8988T (cell line): ENCODE results near the gene YIF1A.
"Not testable (repeated sequence)": the region's sequence is repeated elsewhere in the genome, so short reads cannot be mapped to it uniquely, and the experiment has no call there.

Experiments
- DNase-seq: peaks from one replicate; pipeline ENCODE4 v3.0.0; 2011

YIF1A gene

DNA sequence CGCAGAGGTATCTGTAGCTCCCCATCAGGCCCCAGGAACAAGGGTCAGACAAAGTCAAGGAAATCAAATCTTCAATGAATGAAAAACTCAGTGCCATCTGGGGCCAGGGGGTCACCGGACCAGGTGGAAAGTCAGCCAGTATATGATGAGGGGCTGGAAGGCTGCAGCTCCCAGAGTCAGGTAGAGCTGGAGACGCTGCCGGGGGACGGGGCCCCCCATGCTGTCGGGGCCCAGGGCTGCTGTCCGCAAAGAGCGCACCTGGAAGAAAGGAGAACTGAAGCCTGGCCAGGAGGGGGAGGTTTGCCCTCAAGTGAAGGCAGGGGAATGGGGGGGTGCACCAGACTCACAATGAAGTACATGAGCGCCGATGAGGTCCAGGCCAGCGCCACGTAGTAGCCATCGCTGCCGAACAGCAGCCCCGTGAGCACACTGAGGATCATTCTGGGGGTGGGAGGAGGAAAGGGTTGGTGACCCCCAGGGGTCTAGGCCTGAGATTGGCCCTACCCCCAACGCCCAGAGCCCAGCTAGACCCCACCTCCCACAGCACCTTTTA, 4.3 kb downstream of the YIF1A start:
- DNase-seq, result no peak

DNA sequence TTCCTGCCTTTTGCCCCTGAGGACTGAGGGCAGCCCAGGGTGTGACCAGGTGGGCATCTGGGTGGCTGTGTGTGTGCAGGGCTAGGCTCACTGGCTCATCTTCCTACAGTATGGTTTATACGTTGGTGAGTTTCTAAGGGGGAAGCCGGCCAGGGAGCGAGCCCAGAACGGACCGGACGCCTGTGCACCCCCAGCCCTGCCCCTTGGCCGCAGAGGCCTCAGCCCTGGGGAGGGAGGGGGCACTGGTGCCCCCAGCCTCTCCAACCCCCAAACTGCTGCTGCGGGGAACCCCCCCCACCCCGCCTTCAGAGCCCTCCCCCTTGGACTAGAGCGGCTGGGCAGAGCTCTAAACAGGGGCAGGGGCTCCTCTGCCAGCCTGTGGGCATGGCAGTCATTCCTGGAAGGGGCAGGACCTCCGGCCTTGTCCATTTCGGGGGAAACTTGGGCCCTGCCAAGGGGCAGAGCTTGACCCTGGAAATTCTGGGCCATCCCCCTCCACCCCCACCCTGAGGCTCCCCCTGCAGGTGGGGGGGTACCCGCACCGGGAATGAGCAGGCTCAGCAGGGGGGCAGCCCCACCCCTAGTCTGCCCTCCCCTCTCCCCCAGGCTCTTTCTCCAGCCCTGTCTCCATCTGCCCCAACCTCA, 5.4 kb downstream of the YIF1A start:
- DNase-seq, result no peak

DNA sequence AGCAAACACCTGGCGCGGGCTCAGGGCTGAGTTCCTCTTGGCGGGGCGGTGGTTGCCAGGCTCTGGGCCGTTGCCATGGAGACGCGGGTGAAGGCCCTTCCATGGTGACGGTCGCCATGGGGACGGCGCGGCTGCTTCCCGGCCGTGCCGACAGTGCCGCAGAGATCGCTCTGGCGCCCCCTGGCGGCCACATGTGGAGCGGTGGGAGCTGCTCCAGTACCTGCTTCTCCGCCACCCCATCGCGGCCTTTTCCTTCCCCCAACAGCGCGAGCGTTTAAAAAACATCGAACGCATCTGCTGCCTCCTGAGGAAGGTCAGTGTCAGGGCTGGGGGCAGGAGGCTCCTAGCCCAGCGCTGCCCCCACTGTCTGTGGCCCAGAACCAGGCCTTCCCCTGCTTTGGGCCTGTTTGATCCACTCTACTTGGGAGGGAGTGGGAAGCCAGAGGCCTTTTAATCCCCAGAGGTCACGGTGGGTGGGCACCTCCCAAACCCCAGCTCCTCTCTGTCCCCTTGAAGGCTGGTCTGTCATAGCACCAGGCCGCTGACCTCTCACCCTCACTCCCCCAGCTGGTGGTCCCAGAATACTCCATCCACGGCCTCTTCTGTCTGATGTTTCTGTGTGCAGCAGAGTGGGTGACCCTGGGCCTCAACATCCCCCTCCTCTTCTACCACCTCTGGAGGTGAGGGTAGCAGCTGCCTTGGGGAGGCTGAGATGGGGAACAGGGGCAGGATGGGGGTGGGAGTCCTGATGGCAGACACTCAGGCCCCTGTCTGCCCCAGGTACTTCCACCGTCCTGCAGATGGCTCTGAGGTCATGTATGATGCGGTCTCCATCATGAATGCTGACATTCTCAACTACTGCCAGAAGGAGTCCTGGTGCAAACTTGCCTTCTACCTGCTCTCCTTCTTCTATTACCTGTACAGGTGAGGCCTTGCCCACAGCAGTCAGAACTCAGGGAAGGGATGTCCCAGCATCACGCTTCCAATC, 6.2 kb downstream of the YIF1A start:
- peak; percentile 99 for DNase-seq

DNA sequence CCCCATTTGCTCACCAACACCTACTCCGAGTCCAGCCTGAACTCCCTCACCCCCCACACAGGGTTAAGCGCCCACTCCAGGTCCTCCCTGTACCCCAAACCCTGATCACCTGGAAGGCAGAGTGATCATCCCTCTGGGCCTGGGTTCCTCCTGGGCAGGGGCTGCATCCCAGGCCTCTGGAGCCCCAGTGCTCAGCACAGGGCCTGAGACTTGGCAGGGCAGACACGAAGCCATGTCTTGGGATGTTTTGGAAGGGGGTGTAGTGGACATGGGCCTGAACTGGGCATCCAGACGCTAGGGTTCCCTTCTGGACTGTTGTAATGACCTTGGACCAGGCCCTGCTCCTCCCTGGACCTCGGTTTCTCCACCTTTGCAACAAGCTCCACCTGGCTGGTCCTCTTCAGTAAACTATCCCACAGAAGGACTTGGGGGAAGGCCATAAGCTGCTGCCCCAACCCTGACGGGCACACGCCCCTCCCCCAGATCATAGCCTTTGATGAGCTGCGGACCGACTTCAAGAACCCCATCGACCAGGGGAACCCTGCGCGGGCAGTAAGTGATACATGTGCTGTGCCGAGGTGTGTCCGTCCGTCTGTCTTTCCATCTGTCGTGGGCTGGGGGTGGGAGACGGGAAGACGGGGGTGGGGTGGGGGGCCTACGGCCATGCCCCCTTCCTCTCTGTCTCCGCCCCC, 7.0 kb downstream of the YIF1A start:
- DNase-seq, result no peak

DNA sequence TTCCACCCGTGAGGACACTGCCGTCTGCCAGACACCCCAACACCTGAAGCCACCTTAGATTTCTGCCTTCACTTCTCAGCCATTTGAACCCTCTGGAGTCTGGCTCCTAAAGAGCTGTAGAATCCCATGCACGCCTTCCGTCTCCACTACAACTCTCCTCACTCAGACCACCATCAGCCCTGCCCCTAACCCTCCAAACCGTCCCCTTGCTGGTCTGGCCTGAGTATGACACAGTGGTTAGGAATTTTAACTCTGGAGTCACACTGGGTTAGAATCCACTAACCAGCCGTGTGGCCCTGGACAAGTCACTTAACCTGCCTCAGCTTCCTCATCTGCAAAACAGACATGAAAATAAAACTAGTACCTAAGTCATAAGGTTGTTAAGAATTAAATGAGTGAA, 7.9 kb downstream of the YIF1A start:
- DNase-seq, result no peak

DNA sequence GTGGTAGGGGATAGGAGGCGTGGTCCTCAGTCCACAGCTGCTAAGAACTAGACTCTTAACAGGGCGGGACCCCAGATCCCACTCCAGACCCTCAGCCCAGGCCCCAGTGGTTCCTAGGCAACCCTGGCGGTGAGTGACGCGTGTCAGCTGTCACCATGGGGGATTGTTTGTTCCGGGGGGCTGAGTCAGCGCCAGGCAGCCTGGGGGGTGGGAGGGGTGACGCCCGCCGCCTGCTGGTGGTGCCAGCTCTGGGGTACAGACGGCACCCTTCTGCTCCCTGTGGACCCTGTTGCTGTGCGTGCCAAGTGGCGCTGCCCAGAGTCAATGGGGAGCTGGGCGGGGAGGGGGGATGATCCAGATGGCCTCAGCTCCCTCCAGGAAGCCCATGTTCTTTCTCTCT, 8.5 kb downstream of the YIF1A start:
- DNase-seq, result no peak

DNA sequence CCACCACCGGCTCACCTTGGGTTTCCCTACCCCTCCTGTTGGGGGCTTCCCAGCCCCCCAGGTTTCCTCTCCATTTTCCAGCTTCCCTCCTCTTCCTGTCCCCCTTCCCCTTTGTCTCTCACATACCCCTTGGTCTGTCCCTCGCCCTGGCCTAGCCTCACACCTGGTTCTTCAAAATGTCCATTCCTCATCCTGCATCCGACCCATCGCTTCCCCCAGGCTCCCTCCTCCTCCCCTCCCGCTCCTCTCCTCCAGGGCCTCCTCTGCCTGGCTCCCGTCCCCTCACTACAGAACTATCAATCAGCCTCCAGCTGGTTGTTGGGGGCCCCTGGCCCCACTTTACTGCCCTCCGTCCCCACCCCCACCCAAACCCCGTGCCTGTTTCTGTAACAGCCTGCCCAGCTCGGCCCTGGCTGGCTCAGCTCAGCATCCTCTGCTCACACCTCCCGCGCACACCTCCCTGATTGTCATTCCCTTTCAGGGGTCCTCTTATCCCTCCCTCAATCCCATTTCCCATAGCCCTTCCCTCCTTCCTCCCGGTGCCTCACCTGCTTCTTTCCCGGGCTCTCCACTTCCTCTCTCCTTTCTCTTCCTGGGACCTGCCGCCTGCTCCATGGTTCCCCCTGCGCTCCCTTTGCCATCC, 9.7 kb downstream of the YIF1A start:
- DNase-seq, result no peak

DNA sequence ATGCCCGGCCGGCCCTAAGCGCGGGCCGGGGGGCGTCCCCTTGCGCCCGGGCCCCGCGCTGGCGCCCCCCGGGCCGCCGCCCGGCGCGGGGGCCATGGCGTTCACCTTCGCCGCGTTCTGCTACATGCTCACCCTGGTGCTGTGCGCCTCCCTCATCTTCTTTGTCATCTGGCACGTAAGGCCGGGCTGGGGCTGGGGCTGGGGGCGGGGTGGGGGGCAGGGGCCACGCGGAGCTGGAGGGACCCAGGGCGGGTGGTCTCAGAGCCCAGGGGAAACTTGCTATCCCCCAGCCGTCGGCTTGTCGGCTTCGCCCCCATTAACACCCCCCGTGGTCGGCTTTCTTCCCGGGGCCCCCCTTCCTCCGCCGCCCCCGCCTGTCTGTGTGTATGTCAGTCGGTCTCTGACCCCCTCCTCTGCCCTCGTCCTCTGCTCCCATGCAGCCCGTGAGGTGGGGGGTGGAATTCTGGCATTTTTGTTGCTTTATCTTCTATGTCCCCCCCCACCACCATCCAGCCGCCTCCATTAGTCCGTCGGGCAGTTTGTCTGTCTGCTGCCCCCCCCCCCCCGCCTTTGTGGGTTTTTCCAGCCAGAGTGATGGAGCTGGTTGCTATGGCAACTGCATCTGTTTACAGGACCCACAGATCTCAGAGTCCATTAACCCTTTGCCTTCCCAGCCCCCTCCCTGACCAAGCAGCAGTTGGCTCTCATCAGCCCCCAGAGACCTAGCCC, 10.4 kb downstream of the YIF1A start:
- DNase-seq, result no peak

DNA sequence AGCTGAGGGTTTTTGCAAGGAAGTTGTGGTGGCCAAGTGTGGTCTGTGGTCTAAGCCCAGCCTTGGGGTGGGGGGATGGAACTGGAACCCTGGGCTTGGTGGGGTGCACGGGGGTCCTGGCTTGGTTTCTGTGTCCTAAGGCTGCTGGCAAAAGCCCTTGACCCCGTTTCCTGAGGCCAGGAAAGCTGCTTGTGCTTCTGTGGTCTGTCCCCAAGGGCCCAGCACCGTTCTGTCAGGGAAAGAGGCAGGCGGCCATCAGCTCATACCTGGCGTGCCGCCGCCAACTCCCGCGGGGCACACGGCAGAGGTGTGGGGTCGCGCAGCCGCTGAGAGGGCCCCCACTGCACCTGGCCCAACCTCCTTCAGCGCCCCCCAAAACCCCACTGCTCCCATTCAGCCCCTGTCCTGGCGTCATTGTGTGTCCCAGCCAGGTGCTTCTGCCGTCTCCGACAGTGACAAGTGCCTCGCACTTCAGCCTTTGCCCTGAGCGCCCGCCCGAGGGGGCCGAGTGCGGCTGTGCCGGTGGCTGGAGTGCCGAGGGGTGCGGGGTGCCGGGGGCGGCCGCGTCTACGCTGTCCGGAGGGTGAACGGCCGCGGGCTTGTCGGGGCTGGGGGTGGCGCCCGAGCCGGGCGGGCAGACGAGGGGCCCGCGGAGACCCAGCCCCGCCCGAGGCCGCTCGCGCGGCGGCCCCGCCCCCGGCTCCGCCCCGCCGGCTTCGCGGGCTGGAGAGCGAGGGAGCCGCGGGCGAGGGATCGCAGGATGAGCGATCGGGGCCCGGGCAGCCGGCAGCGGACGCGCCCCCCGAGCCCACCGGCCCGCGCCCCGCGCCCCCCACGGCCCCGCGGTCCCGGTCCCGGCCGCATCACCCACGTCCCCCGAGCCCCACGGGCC, 11.2 kb downstream of the YIF1A start, which contains the start of gene CNIH2:
Gene CNIH2, plus strand, starts transcription at position 705 of the 892 bp plus-strand sequence. CDS start 282 bp downstream, outside the sequence.
- DNase-seq, result no peak

DNA sequence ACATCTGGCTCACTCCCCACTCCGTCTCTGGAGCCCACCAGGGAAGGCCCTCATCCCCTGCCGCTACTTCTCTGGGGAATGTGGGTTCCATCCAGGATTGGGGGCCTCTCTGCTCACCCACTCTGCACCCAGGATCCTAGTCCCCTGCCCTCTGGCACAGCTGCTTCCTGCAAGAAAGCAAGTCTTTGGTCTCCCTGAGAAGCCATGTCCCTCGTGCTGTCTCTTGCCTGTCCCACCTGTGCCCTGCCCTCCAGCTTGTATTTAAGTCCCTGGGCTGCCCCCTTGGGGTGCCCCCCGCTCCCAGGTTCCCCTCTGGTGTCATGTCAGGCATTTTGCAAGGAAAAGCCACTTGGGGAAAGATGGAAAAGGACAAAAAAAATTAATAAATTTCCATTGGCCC, 11.9 kb downstream of the YIF1A start:
- DNase-seq, result not testable (repeated sequence)

DNA sequence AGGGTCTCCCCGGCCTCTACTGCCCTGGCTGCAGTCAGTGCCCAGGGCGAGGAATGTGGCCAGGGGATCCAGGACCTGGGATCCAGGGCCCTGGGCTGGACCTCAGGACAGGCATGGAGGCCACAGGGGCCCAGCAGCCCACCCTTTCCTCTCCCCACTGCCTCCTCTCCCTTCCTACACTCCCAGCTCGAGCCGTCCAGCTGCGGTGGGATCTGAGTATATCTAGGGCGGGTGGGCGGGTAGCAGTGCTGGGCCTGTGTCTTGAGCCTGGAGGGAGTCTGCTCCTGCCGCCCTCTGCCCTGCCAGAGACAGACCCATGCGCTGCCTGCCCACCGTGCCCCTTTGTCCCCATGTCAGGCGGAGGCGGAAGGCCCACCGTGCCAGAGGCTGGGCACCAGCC, 12.3 kb downstream of the YIF1A start:
- DNase-seq, result not testable (repeated sequence)

DNA sequence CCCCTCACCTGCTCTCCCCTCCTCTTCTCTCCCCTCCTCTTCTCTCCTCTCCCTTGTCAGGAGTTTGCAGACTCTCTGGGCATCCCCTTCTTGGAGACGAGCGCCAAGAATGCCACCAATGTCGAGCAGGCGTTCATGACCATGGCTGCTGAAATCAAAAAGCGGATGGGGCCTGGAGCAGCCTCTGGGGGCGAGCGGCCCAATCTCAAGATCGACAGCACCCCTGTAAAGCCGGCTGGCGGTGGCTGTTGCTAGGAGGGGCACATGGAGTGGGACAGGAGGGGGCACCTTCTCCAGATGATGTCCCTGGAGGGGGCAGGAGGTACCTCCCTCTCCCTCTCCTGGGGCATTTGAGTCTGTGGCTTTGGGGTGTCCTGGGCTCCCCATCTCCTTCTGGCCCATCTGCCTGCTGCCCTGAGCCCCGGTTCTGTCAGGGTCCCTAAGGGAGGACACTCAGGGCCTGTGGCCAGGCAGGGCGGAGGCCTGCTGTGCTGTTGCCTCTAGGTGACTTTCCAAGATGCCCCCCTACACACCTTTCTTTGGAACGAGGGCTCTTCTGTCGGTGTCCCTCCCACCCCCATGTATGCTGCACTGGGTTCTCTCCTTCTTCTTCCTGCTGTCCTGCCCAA, 12.8 kb downstream of the YIF1A start:
- no peak for DNase-seq

DNA sequence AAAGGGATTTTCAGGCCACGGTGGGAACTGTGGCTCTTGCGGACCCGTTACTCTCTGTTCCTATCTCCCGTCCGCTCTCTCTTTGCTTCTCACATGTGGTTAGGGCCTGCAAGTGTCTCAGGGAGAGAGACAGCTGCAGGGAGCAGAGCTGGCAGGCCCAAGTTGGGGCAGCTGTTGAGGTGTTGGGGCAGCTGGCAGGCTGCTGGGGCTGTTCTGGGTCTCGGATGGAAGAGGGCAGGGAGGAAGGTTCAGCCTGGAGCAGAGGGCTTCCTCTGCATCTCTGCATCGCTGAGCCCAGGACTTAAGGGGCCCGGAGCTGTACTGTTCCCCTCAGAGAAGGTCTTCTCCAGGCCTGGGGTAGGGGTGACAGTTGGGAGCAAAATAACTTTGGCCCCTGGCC, 13.5 kb downstream of the YIF1A start:
- DNase-seq, result no peak

DNA sequence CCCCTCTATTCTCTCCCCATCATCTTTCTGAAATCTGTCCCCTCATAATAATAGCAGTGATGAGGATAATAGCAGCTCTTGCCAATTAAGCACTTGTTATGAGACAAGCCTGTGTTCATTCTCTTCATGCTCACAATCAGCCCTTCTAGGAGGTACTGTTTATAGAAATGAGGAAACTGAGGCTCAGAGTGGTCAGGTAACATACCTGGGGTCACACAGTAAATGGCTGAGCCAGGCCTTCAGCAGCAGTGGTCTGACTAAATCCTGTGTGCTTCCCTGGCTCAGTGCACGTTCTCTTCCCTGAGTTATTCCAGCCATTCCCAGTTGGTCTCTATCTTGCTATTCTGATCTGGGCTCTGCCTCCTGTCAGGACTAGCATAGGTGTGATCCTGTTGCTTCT, 14.7 kb downstream of the YIF1A start:
- DNase-seq, result no peak

DNA sequence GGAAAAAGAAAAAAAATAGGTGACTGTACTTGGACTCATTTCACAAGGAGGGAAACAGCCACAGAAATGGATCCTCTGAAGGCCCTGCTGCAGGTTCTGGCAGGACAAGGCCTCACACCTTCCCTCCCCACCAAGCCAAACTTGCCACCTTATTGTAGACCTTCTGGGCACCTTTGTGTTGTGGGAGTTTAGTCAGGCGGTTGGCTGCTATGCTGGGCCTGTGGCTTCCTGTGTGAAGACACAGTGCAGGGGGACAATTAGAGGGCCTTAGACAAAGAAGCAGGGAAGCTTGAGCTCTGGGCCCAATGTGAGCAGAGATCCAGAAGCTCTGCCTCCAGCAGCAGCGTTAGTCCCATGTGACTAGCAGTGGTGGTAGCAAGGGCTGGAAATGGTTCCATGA, 16.3 kb downstream of the YIF1A start:
- no peak for DNase-seq

DNA sequence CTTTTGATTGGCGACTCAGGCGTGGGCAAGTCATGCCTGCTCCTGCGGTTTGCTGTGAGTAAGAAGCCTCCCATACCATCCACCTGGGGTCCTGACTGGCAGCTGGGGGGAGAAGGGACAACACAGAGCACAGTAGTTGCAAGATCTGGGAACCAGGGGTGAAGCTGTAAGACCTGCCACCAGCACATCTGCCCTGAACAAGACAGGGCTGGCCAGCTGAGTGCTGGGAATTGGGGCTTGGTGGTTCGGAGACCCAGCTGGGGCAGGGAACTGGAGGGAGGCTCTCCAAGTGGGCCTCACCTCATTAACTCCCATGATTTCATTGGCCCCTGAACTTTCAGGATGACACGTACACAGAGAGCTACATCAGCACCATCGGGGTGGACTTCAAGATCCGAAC, 17.1 kb downstream of the YIF1A start:
- no peak for DNase-seq

DNA sequence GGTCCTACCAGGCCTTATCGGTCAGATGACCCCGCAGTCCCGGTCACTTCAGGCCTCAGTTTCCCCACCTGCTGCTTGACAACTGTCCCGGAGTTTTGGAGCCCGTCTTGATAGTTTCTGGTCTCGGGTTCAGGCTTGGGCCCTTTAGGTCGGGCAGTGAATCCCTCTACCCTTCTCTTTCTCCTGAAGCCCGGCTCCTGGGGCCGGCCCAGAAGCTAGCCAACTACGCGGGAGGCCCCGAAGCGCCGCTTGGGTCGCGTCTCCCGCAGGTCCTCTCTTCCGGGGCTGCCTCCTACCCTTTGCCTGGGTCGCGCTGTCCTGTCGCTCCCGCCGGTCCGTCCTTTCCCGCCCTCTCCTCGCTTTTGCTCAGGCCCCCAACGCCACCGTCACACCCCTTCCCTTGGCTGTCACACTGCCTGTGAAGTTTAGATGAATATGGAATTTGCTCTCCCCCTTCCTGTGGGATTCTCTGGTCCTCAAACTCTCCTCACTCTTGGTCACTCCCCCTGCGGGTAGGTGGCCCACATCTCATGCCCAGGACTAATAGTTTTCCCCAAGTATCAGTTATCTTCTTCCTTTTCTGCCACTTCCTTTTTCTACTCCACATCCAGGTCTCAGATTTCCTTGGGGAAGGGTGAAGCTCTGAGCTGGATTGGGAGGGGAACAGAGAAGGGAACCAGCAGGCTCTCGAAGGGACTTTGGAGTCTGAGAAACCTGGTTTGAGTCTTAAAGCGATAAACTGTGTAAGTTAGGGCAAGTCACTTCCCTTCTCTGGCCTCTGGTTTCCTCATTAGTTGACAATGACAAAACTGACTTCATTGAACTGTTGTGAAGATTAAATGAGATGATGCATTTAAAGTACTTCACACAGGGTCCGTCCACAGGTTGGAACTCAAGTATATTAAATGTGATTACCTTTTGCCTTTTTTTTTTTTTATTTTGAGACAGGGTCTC, 19.7 kb downstream of the YIF1A start:
- peak; percentile 75 for DNase-seq

DNA sequence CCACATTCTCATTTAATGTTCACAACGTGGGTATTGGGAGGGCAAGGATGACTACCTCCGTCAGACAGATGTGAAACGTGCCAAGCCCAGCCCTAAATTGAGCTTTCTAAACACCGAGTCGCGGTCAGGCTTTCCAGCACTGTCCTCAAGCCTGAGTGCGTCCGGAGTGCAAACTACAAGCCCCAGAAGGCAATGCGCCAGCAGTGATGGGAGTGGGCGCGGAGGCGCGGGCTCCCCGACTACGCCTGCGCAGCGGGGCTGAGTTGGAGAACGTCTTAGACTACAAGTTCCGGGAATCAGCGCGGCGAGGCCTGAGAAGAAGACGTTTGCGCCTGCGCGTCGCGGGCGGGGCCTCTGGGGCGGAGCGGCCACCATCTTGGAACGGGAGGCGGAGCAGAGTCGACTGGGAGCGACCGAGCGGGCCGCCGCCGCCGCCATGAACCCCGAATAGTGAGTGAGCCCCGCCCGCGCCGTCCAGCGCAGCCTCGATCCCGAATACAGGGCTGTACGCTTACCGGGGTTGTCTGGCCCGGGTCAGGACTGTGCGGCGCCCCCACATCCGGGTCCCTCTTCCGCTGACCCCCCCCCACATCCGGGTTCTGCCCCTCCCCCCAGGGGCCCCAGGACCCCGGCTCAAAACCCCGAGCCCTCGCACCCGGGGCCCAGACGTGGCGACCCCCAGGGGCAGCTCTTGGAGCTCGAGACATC, 20.5 kb downstream of the YIF1A start, which contains the start of gene RAB1B:
Gene RAB1B, plus strand, starts transcription at position 396 of the 708 bp plus-strand sequence. Its CDS starts 41 bp downstream, at position 437.
- DNase-seq, result peak; percentile 99
